HG02571 (cell line): Measurements from ENCODE around the gene FSTL4.

Source experiments
- ATAC-seq: cut with Tn5 transposase; IDR thresholded peaks from one replicate; pipeline ENCODE4 v1.9.1; 2021; ENCODE audit warnings: mild to moderate bottlenecking, moderate library complexity; ENCODE audit not compliant: unreplicated experiment

The FSTL4 gene

GRCh38 chr5:133372293-133372937 is 239.9 kb downstream of the FSTL4 start:
- no peak for ATAC-seq

DNA sequence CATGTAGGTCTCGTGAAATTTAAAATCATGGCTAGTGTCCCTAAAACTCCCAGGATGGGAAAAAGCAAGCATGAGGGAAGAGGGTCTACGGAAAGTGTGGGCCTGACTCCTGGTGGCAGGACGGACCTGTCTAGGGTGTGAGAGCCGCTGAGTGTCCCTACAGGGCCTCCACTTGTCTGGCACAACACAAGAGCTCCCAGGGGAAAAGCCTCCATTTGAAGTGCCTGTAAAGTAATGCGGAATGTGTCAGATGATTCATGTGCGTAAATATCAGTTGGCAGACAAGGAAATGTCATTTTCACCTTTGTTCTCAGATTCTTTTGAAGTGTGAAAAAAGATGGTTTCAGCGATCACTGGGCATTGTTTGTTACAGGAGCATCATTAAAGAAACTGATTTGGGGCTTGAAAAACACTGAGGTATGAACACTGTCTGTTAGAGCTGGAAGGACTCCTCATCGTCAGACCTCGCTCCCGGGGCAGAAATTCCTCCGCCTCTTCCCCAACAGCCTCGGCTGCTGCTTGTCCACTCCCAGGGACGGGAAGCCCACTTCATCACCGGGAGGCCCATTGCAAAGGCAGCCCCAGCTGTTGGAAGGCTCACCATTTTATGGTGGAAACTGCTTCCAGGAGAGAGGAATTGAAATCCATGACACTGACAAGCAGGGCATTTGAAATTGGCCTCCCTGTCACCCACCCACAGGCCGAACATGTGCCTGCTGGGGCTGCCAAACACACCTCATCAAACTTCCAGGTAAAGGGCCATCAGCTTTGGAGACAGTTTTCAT is 240.8 kb downstream of the FSTL4 start:
- ATAC-seq, result no peak

DNA sequence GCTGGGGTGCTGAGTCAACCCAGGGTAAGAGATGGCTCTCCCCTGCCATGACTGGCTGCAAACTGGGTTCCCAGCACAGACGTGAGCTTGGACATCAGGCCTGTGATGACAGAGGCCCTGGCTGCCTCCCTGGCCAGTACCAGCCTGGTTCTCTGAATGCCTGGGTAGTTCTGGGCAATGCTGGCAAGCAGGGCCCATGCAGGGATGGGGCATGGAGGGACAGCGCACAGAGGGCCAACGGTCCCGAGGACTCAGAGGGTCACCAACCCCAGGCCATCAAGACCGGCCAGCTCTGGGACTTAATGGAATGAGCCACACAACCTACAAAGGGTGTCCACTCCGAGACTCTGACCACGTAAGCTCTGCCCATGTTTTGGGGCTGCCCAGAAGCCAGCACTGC is 241.4 kb downstream of the FSTL4 start:
- ATAC-seq, result no peak

GRCh38 chr5:133370036-133370831 is 242.1 kb downstream of the FSTL4 start:
- ATAC-seq, result no peak

DNA sequence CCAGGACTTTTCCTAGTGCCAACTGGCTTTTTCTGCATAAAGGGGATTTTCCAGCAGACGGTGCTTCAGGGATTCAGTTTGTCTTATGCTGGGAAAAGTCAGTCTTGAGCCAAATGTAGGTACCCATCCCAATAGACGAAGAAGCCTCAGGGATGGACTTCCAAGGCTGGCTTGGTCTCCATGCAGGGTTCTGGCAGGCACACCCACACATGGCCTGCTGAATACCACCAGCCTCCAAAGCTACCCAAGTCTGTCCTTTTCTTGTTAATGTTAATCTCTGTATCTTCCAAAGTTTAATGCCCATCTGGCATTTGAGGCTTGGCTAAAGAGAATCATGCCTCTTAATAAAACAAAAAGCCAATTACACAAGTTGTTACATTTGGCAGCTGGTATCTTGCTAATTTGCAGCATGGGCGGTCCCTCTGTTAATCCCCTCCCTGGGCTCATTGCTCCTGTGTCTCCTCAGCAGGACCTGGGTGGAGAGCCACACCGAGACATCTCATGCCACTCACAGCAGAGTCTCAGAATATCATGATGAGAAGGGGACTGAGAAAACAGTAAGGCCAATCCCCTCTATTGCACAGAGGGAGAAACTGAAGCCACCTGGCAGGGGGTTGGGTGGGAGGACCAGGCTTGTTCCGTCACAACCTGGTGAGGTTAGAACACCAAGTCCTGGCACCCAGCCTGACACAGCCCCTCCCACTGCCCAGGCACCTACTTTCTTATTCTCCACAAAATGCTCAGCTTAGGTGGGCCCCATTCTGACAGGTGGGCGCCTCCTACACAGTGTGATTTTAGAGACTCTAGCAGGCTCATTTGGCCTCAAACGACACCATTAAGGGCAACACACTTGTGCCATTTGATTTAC is 243.2 kb downstream of the FSTL4 start:
- no peak for ATAC-seq

DNA sequence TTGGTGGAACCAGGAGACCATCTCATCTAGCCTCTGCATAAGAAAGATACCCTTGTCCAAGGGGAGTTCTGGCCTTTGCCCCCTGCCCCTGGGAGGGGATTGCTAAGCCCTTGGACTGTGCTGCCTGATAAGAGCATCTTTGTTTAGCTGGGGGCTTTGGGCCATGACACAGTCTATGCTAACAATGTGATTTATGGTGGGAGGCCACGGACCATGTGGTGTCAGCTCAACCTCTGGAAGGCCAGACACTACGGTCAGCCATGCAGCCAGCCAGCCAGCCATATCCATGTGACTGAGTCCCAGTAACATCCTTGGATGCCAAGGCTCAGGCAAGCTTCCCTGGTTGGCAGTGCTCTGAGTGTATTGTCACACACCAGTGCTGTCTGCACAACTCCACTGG is 244.4 kb downstream of the FSTL4 start:
- ATAC-seq, result no peak

DNA sequence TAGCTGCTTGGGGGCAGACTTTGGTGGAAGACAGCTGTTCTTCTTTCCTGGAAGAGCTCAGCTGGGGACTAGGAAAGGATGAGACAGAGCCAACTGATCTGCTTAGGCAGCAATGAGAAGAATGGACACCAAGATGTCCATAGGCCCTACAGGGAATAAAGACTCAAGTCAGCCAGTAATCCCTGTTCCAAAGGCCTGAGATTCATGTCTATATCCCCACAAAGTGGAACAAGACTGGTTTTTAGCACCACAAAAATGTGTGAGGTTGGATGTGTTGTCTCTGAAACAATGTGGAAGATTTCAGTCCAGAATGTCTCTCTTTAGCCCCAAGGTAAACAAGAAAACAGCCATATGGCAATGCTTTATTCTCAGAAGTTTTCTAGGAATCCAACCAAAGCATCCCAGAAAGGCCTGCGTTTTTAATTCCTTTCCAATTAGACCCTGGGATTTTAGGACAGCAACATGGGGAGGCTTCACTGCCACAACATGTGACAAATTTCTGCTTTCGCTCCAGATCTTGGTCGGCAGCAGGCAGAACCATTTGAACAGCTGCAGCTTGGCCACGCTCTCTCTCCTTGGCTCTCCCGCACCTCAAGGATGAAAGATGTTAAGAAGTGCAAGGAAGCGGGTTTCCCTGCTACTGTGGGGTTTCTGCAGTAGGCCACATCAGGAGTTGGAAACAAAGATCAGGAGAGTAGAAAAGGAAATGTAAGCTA is 245.1 kb downstream of the FSTL4 start:
- ATAC-seq, result no peak

DNA sequence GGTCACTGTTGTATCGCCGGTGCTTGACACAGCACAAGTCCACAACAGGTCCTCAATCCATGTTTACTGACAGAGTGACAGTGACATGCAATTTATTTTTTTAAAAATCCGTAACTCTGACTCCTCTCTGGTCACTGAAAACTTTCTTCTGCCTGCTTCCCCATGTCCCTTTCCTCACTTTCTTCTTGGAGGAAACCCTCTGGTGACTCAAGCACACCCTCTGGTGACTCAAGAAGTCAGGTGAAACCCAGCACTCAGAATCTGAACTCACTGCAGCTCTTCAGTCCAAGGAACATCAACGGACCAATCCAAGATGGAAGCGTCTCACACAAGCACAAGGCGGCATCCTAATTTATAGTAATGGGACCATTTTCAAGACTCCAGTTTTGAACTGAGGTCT is 245.9 kb downstream of the FSTL4 start:
- no peak for ATAC-seq

DNA sequence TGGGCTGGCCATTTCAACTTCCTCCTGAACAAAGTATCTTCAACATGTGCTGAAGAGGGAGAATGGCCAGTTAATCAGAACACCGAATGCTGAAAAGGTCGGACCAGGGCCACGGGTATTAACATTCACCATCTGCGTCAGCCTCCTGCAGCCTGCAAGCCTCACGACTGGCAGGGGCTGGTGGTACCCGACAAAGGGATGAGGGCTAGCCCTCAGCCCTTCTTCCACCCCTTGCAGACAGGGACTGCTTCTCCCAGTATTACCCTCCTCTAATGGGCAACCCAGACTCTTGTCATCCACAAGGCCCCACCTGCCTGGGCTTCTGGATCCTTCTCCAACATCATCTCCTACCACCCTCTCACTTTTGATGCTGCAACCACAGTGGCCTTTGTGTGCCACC is 246.6 kb downstream of the FSTL4 start:
- no peak for ATAC-seq

GRCh38 chr5:133364936-133365707 is 247.2 kb downstream of the FSTL4 start:
- no peak for ATAC-seq

GRCh38 chr5:133363807-133364587 is 248.3 kb downstream of the FSTL4 start:
- no peak for ATAC-seq

DNA sequence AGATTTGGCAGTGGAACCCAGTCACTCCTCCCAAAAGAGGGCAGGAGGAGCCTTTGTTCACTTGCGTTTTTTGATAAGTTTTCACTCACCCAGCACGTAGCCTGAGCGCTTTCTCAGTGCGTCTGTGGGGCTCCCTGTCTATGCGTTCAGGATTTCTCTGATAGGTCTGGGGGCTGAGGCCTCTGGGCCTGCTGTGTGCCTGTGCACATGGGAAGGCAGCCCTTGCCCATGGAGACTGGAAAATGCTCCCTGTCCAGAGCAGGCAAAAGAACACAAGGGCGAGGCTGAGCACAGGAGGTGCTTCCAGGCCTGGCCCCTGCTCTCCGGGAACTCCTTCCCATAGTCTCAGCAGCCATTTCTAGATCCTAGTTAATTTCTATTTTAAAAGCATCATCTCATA is 249.9 kb downstream of the FSTL4 start:
- no peak for ATAC-seq

- ATAC-seq, result no peak
Observed at GRCh38 chr5:133361922-133362321, 250.4 kb downstream of the FSTL4 start.

DNA sequence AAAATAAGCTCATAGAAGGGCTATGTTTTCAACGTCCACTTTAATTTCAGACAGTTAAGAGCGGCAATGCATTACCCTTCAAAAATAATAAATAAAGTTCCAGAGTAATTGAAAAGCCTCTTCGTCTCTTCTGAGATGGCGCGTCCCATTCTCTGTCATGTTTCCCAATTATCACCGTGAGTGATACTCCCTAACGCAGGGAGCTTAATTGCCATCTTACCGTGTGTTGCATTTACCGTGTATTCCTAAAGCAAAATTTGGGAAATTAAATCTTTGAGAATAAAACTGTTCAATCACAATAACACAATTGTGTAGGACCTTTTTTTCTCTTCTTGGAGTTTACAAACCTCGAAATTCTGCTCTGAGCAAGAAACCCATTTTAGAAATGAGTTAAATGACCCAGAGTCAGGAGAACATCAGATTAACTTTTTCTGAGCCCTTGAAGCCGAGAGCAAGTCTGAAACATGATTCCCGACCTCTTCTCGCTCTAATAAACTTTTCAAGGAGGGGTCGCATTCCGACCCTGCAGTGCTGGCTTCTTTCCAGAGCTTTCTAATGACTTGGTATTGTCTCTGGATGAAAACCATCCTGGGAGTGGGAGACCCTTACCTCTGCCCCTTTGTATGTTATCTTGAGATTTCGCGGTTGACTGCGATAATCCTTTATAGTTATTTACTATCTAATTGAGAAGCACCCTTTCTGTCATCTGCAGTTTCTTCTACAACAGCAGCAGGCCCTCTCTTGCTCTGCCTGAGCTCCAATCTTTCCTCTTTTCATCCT is 251.5 kb downstream of the FSTL4 start:
- ATAC-seq, result no peak

DNA sequence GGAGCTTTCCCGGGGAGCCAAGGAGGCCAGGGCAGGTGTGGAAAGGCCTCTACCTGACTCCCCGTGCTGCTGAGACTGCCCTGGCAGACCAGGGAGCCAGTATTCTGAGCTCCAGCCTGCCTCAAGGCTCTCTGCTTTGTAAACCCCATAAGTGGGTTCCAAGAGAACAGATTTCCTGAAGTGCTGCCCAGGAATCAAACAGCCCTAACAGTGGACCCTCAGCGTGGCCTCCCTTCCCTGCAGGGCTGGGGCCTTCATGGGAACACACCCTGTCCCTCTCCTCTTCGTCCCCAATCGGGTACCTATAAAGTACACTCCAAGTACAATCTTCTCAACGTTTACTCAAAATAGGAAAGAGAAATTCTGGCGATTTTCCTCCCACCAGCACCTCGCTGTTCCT is 252.5 kb downstream of the FSTL4 start:
- ATAC-seq, result no peak

GRCh38 chr5:133358271-133358670 is 254.1 kb downstream of the FSTL4 start:
- no peak for ATAC-seq

- no peak for ATAC-seq
Observed at GRCh38 chr5:133357758-133358157, 254.6 kb downstream of the FSTL4 start.

DNA sequence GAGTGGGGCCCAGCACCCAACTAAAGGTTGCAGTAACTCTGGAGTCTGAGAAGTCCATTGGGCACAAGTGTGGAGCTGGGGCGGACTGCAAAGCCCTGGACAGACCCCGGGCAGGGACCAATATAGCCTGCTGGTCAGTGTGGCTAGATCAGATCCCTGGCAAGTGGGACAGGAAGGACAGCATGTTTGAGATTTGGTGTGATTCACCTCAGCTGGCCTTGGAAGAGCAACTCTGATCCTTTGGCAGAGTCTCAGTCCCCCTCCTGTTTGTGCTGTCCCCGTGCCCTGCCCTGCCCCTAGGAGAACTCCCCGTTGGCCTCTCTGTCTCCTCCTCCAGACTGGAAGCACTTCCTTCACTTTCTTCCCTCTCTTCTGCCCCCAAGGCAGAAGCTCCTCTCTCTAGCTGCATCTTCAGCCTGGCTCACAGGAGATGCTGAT is 255.3 kb downstream of the FSTL4 start:
- ATAC-seq, result no peak
